ENCODE data around the gene NFATC2. TPM values are rescaled to one million over a fixed set of nuclear protein-coding genes. Genes with fewer than 3 reads are reported as not detected.

The NFATC2 gene
- total RNA-seq, 1 donor from 2014 or later, result 11.0 TPM

- peak; percentile 71 for ATAC-seq
- intact Hi-C loops (cut with DNase I), result no loop called here
Observed at GRCh38 chr20:51428401-51429143, 113.9 kb downstream of the NFATC2 start.

GRCh38 chr20:51427651-51428291, 114.7 kb downstream of the NFATC2 start:
- intact Hi-C loops (cut with DNase I), result no loop called here
- DNase-seq (ENCODE audit: low spot score) (no peak), ATAC-seq (no peak)

More at GRCh38 chr20:51428401-51429143, 113.9 kb downstream of the NFATC2 start:
- DNase-seq (ENCODE audit: low spot score), result no peak

- ATAC-seq (no peak), DNase-seq (ENCODE audit: low spot score) (no peak)
- intact Hi-C loops (cut with DNase I), result no loop called here
Observed at GRCh38 chr20:51426718-51427650, 115.5 kb downstream of the NFATC2 start.

- peak; percentile 68 for ATAC-seq
- DNase-seq (ENCODE audit: low spot score), result no peak
- intact Hi-C loops (cut with DNase I), result no loop called here
Observed at GRCh38 chr20:51425347-51426106, 117.0 kb downstream of the NFATC2 start.

GRCh38 chr20:51424270-51425117, 118.0 kb downstream of the NFATC2 start:
- intact Hi-C loops (cut with DNase I), result no loop called here
- DNase-seq (ENCODE audit: low spot score), result no peak
- ATAC-seq, result no peak

- DNase-seq (ENCODE audit: low spot score) (no peak), ATAC-seq (no peak)
- intact Hi-C loops (cut with DNase I), result no loop called here
Observed at GRCh38 chr20:51423810-51424209, 118.7 kb downstream of the NFATC2 start.

- DNase-seq (ENCODE audit: low spot score) (no peak), ATAC-seq (no peak)
- intact Hi-C loops (cut with DNase I), result no loop called here
Observed at GRCh38 chr20:51423290-51423667, 119.2 kb downstream of the NFATC2 start.

- DNase-seq (ENCODE audit: low spot score) (no peak), ATAC-seq (no peak)
- intact Hi-C loops (cut with DNase I), result no loop called here
Observed at GRCh38 chr20:51422514-51423289, 119.8 kb downstream of the NFATC2 start.

GRCh38 chr20:51420805-51421204, 121.7 kb downstream of the NFATC2 start:
- intact Hi-C loops (cut with DNase I), result no loop called here
- ATAC-seq (no peak), DNase-seq (ENCODE audit: low spot score) (no peak)

GRCh38 chr20:51420111-51420510, 122.4 kb downstream of the NFATC2 start:
- intact Hi-C loops (cut with DNase I), result no loop called here
- no peak for ATAC-seq
- DNase-seq (ENCODE audit: low spot score), result no peak

GRCh38 chr20:51419646-51420045, 122.9 kb downstream of the NFATC2 start:
- intact Hi-C loops (cut with DNase I), result no loop called here
- ATAC-seq (no peak), DNase-seq (ENCODE audit: low spot score) (no peak)

GRCh38 chr20:51419231-51419630, 123.3 kb downstream of the NFATC2 start:
- DNase-seq (ENCODE audit: low spot score) (no peak), ATAC-seq (no peak)
- intact Hi-C loops (cut with DNase I), result no loop called here

- ATAC-seq, result no peak
- no peak for DNase-seq (ENCODE audit: low spot score)
- intact Hi-C loops (cut with DNase I), result no loop called here
Observed at GRCh38 chr20:51418137-51418529, 124.4 kb downstream of the NFATC2 start.

- no peak for DNase-seq (ENCODE audit: low spot score)
- intact Hi-C loops (cut with DNase I), result no loop called here
- ATAC-seq, result no peak
Observed at GRCh38 chr20:51417250-51418136, 125.0 kb downstream of the NFATC2 start.

GRCh38 chr20:51416532-51417249, 125.8 kb downstream of the NFATC2 start:
- DNase-seq (ENCODE audit: low spot score), result no peak
- intact Hi-C loops (cut with DNase I), result no loop called here
- ATAC-seq, result no peak

GRCh38 chr20:51413857-51414256, 128.7 kb downstream of the NFATC2 start:
- no peak for ATAC-seq
- DNase-seq (ENCODE audit: low spot score), result no peak
- intact Hi-C loops (cut with DNase I), result no loop called here

Measured in sciatic nerve (tissue), 2 donors.